NB4 (cell line): Measurements from ENCODE around the gene MPDZ.

Experiments
- CTCF ChIP-seq: IDR thresholded peaks from one replicate; pipeline ENCODE4 v1.5.1; 2012; ENCODE audit warnings: low read depth, low read length
- POLR2A ChIP-seq: IDR thresholded peaks from 2 replicates; pipeline ENCODE4 v1.6.1; 2011; ENCODE audit warnings: mild to moderate bottlenecking; ENCODE audit not compliant: insufficient read length; ENCODE audit errors: extremely low read depth

GRCh38 chr9:13127131-13127530 is 152.4 kb downstream of the MPDZ start:
- TF ChIP-seq CTCF (no peak), POLR2A (no peak)
